GM18951 (cell line): ENCODE measurements around the gene SLC16A4.
A peak's percentile ranks its signal among the peaks of the same experiment; 100 is the strongest.

ENCODE experiments used
- POLR2A ChIP-seq: IDR thresholded peaks from 4 replicates; pipeline ENCODE4 v1.6.1; 2011; ENCODE audit warnings: mild to moderate bottlenecking; ENCODE audit not compliant: insufficient read length, insufficient read depth; ENCODE audit errors: extremely low read depth
- in situ Hi-C: fragments of 300-500 bp; cut with MboI; formaldehyde crosslinking; loops from one replicate; pipeline ENCODE4 v1.12.0; 2022; ENCODE audit warnings: low sequenced_read_pairs, mixed read lengths, inconsistent platforms; ENCODE audit not compliant: unreplicated experiment

Gene SLC16A4

DNA sequence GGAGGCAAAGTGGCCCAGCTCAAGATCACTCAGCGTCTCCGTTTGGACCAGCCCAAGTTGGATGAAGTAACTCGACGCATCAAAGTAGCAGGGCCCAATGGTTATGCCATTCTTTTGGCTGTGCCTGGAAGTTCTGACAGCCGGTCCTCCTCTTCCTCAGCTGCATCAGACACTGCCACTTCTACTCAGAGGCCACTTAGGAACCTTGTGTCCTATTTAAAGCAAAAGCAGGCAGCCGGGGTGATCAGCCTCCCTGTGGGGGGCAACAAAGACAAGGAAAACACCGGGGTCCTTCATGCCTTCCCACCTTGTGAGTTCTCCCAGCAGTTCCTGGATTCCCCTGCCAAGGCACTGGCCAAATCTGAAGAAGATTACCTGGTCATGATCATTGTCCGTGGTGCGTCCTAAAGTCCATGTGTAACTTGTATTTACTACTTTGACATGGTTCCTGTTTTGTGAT, 48.9 kb downstream of the SLC16A4 start:
- in situ Hi-C loops, result no loop called here
- TF ChIP-seq POLR2A, result no peak

DNA sequence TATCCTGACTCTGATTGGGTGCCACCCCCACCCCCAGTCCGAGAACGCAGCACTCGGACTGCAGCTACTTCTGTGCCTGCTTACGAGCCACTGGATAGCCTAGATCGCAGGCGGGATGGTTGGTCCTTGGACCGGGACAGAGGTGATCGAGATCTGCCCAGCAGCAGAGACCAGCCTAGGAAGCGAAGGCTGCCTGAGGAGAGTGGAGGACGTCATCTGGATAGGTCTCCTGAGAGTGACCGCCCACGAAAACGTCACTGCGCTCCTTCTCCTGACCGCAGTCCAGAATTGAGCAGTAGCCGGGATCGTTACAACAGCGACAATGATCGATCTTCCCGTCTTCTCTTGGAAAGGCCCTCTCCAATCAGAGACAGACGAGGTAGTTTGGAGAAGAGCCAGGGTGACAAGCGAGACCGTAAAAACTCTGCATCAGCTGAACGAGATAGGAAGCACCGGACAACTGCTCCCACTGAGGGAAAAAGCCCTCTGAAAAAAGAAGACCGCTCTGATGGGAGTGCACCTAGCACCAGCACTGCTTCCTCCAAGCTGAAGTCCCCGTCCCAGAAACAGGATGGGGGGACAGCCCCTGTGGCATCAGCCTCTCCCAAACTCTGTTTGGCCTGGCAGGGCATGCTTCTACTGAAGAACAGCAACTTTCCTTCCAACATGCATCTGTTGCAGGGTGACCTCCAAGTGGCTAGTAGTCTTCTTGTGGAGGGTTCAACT, 49.5 kb downstream of the SLC16A4 start:
- in situ Hi-C loops, result no loop called here
- TF ChIP-seq POLR2A, result no peak

DNA sequence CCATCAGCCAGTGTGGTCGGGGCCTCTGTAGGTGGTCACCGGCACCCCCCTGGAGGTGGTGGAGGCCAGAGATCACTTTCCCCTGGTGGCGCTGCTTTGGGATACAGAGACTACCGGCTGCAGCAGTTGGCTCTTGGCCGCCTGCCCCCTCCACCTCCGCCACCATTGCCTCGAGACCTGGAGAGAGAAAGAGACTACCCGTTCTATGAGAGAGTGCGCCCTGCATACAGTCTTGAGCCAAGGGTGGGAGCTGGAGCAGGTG, 50.7 kb downstream of the SLC16A4 start:
- in situ Hi-C loops, result no loop called here
- TF ChIP-seq POLR2A, result no peak

DNA sequence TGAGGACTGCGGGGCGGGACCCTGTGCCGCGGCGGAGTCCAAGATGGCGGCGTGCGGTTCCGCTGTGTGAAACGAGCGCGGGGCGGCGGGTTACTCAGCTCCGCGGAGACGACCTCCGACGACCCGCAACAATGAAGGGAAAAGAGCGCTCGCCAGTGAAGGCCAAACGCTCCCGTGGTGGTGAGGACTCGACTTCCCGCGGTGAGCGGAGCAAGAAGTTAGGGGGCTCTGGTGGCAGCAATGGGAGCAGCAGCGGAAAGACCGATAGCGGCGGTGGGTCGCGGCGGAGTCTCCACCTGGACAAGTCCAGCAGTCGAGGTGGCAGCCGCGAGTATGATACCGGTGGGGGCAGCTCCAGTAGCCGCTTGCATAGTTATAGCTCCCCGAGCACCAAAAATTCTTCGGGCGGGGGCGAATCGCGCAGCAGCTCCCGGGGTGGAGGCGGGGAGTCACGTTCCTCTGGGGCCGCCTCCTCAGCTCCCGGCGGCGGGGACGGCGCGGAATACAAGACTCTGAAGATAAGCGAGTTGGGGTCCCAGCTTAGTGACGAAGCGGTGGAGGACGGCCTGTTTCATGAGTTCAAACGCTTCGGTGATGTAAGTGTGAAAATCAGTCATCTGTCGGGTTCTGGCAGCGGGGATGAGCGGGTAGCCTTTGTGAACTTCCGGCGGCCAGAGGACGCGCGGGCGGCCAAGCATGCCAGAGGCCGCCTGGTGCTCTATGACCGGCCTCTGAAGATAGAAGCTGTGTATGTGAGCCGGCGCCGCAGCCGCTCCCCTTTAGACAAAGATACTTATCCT, 51.2 kb downstream of the SLC16A4 start:
- peak; percentile 92 for TF ChIP-seq POLR2A
- in situ Hi-C loops, result no loop called here

DNA sequence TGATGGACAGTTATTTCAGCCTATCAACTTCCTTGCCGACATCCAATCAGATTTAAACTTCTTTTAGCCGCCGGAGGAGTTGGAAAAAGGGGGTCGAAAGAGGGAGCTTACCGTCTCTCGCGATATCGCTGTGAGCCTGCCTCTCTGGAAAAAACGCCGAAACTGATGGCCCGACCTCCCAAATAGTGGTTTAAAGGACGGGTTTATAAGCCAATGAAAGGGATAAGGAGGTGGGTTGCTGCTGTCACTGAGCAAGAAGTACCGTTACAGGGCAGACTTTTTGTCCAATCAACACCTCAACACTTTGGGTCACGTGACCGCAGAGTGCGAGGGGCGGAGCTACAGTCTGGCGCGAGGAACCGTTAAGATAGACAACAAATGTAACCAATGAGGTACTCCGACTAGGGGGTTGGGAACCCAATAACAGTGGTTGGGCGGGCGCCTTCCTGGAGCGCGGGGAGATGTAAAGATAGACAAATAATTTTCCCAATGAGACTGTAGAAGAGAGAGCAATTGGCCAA, 51.9 kb downstream of the SLC16A4 start, which contains the start of gene RBM15:
TSS of gene RBM15 (plus strand) at position 492 of the 521 bp plus-strand sequence. CDS start at position 521, 29 bp downstream.
- in situ Hi-C loops, result no loop called here
- TF ChIP-seq POLR2A, result no peak

DNA sequence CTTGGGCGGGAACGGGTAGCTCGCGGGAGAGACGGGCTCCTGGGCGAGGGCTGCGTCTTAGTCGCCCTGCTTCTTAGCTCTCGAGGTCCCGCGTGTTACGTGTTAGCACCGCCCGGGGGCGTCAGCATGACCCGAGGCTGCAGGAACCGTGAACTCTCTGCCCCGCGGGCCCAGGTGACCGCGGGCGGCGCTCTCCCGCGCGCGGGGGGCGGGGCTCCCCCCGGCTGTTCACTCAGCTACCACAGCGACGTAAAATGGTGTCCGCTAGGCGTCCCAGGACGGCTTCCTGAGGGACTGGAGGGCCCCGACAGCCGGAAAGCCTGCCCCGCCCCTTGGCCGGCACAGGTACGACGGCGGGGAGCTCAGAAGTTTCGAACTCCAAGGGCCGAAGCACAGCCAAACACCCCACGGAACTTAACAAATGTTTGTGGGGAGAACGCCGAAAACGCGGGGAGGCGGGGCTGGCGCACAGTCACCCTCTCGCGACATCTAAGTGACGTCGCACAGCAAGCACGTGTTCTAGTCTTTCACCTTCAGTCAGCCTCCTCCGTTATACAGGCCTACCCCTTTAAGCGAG, 52.4 kb downstream of the SLC16A4 start:
- in situ Hi-C loops, result no loop called here
- peak; percentile 76 for TF ChIP-seq POLR2A

DNA sequence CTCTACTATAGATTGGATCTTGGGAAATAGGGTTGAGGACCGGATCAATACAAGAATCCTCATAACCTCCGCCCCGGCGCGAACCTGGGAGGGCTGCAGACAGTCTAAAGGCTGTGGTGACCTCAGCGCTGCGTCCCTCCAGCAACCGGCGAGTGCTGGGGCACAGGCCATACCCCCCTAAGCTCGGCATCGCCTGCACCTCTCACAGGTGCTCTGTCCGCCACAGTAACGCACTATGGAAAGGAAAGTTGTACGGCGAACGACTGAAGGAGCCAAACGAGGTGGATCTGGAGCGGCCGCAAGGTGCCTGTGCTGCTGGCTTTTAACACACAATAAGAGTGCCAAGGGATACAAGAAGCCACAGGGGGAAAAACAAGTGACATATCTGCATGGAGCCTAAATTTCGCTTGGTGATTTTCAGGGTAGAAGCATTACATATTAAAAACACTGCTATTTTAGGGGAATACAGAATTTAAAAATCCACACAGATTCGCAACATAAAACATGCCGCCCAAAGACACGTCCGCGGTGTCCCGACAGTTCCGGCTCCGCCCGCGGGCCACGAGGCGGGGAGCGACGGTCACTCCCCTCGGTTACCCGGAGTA, 53.0 kb downstream of the SLC16A4 start:
- in situ Hi-C loops, result no loop called here
- TF ChIP-seq POLR2A, result no peak

DNA sequence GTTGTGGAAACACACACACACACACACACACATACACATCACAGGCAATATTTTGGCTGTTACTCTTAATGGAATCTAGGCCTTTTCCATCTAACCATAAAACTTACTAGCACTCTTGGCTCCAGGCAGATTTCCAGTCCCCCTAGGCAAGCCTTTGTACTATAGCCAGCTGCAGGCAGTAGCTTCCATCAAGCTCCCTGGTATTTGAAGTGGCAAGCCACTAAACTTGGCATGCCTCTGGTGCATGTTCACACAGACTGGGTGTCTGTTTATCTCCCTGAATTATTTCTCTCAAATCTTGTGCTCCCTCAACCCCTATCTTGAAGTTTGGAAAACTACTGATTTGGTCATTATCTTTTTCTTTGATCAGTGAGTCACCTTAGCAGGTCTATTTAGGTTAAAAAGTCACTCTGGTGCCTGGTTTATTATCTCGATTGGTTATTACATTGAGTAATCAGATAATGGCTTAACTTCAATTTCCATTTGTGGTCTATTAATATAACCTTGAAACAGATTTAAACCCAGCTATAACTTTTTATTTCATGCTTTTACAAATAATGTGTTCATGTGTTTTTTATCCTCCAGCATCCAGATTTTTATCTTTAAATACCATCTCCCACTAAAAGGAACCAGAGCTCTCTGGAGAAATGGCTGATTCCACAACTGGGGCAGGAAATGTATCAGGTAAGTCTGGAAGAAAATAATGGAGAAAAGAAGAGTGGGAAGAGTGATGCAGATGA, 54.4 kb downstream of the SLC16A4 start:
- TF ChIP-seq POLR2A, result no peak
- in situ Hi-C loops, result no loop called here

DNA sequence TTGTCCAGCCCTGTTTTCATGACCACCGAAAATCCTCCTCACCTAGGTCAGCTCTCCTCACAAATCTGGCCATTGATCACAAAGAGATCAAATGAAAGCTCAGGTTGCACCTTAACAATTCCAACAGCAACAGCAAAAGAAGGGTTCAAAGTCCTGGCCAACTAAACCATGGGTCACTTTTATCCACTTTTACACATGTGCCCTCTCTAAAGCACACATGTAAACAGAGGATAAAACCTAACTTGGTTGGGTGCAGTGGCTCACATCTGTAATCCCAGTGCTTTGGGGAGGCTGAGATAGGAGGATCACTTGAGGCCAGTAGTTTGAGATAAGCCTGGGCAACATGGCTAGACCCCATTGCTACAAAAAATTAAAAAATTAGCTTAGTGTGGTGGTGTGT, 55.6 kb downstream of the SLC16A4 start:
- in situ Hi-C loops, result no loop called here
- TF ChIP-seq POLR2A, result no peak

DNA sequence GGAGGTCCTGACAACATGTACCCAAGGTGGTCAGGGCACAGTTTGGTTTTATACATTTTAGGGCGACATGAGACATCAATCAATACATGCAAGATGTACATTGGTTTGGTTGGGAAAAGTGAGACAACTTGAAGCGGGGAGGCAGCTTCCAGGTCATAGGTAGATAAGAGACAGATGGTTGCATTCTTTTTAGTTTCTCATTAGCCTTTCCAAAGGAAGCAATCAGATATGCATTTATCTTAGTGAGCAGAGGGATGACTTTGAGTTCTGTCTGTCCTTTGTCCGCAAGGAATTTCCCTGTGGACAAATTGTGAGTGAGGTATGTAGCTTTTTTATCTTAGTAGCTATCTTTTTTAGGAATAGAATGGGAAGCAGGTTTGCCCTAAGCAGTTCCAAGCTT, 62.1 kb downstream of the SLC16A4 start:
- in situ Hi-C loops, result no loop called here

DNA sequence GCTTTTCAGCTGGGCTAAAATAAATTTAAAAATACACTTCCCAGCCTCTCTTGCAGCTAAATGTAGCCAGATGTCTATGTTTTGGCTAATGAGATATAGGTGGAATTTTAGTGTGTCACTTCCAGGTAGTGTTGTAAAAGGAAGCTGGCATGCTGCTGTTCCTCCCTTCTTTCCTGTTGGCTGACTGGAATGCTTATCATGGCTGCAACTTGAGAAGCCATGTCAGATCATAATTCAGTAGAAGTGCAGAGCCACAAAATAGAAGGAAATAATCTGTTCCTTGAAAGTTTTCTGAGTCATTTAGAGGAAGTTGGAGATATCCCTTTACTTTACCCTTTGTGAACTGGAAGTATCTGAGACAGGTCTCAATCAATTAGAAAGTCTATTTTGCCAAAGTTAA, 62.6 kb downstream of the SLC16A4 start:
- TF ChIP-seq POLR2A, result no peak
- in situ Hi-C loops, result no loop called here

More for the DNA sequence above, 62.1 kb downstream of the SLC16A4 start:
- no peak for TF ChIP-seq POLR2A

DNA sequence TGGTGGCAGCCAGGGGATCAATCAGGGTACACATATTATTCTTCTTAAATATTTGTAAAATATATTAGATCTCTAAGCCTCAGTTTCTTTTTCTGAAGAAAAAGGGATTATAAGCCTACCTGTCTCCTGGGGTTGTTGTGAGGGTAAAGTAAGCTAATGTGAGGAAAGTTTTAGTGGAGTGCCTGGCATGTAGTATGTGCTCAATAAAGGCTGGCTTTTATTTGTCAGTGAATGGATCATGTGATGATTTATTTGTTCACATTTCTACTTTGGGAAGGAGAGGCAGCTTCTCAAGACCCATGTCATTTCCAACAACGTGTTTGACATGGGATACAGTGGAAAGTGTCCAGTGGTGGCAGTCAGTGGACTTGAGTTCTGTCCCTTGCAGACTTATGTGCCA, 64.0 kb downstream of the SLC16A4 start:
- in situ Hi-C loops, result no loop called here
- TF ChIP-seq POLR2A, result no peak
